ENCODE measurements around the gene ZPBP2.

DNA sequence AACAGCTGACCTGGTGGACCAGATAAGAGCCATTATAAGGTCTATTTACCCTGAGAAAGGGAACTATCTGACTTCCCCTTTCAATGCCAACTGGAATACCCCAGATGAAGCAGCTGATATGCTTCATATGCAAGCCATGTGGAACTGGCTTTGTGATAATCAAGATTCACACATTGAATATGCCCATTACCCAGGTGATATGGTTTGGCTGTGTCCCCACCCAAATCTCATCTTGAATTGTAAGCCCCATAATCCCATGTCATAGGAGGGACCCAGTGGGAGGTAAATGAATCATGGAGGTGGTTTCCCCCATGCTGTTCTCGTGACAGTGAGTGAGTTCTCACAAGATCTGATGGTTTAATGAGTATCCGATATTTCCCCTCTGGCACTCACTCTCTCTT, 46.0 kb upstream of the ZPBP2 start:
- TF ChIP-seq POLR2AphosphoS5 (IDR thresholded peaks at IDR 0.05; ENCODE audit: borderline replicate concordance, low read depth, low read length) (no peak), EZH2 (IDR thresholded peaks at IDR 0.05) (no peak), FOXP2 (optimal IDR thresholded peaks at IDR 0.05; ENCODE audit: control extremely low read depth, extremely low read length, insufficient read depth) (no peak)
